ENCODE measurements around the gene SYP.

Gene SYP

GRCh38 chrX:49233176-49233575, 33.2 kb upstream of the SYP start, which contains the start of gene CACNA1F:
CACNA1F (minus strand) TSS chrX:49233340; CDS start chrX:49233309, 31 bp downstream.
- in situ Hi-C loops (cut with HindIII; ENCODE audit: low sequenced_read_pairs), result no loop called here
- TF ChIP-seq CTCF (IDR thresholded peaks at IDR 0.05; ENCODE audit: low read depth, low read length, missing control alignments), result no peak
- no peak for DNase-seq (ENCODE audit: low read depth)
- H3K4me3 ChIP-seq (ENCODE audit: low read depth, low read length), result no peak within 1 kb of the TSS

- in situ Hi-C loops (cut with HindIII; ENCODE audit: low sequenced_read_pairs), result no loop called here
- no peak overlapping the region for H3K4me3 ChIP-seq (ENCODE audit: low read depth, low read length)
- no peak for DNase-seq (ENCODE audit: low read depth)
- no peak for TF ChIP-seq CTCF (IDR thresholded peaks at IDR 0.05; ENCODE audit: low read depth, low read length, missing control alignments)
These were observed 32.5 kb upstream of the SYP start for GRCh38 chrX:49232525-49232924.

DNA sequence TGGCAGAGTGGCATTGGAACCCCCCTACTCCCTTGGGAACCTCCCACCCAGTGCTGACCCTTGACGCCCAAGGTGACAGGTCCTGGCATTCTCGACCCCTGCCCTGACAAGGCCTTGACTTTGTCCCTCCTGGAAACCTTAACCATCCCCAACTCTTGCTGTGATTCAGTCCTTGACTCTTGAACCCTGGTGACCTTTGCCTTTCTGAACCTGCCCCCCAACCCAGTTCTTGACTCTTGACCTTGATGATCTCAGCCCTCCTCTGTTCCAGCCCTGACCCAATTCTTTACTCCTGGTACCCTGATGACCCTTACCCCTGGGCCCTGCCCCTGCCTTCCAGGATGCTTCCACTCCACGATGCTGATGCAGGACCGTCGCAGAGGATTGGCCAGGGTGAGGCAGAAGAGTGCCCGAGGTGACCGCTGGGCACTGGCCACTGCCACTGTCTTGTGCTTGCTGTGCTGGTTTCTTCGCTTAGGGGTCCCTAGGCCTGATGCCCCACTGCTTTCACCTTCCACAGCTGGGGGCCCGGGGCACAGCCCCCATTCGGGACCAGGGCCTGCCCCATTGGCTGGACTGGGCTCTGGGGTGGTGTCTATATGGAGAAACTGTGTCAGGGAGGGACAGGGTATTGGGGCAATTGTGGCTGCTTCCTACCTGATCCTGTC, 31.5 kb upstream of the SYP start:
- no peak for TF ChIP-seq CTCF (IDR thresholded peaks at IDR 0.05; ENCODE audit: low read depth, low read length, missing control alignments)
- H3K4me3 ChIP-seq (ENCODE audit: low read depth, low read length), result no peak overlapping the region
- DNase-seq (ENCODE audit: low read depth), result no peak
- in situ Hi-C loops (cut with HindIII; ENCODE audit: low sequenced_read_pairs), result no loop called here

DNA sequence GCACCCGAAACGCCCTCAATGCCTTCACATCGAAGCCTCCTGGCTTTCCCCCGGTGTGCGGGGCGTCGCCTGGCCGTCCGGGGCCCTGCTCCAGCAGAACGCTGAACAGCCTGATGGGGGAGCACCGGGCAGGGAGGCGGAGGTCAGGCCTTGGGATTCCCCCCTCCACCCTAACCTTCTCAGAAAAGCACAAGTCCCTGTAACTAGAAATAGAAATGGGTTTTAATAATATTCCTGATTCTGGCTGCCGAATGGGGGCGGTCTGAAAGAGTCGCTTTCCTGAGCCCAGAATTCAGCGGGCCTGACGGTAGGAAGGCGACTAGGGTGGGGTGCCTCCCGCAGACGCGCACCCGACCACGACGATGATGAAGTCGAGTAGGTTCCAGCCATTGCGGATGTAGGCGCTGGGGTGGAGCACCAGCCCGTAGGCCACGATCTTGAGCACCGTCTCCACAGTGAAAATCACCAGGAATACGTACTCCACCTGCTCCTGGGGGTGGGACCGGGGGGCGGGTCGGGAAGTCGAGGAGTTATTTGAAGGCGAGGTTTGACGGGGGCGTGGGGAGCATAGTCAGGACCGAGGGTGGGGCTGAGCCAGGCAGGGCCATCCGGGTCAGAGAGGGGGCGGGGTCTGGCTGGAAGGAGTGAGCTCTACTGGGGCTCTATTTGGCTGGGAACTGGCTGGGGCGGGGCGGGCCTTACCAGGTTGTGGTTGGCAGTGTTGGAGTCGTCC, 30.7 kb upstream of the SYP start:
- TF ChIP-seq CTCF (IDR thresholded peaks at IDR 0.05; ENCODE audit: low read depth, low read length, missing control alignments), result no peak
- in situ Hi-C loops (cut with HindIII; ENCODE audit: low sequenced_read_pairs), result no loop called here
- H3K4me3 ChIP-seq (ENCODE audit: low read depth, low read length), result no peak overlapping the region
- DNase-seq (ENCODE audit: low read depth), result no peak

DNA sequence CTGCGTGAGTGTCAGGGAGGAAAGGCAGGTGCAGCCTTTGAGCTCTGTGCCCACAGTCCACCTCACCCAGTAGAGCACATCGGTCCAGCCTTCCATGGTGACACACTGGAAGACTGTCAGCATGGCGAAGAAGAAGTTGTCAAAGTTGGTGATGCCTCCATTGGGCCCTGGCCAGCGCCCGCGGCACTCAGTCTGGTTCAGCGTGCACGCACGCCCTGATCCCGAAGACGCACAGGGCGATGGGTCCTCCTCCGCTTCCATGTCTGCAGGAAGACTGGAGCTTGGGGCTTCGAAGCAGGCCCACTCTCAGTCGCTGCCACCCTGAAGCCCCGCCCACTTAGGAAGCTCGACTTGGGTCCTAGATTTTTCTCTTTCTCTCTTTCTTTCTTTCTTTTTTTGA, 28.2 kb upstream of the SYP start:
- DNase-seq (ENCODE audit: low read depth), result no peak
- no peak overlapping the region for H3K4me3 ChIP-seq (ENCODE audit: low read depth, low read length)
- in situ Hi-C loops (cut with HindIII; ENCODE audit: low sequenced_read_pairs), result no loop called here
- no peak for TF ChIP-seq CTCF (IDR thresholded peaks at IDR 0.05; ENCODE audit: low read depth, low read length, missing control alignments)

GRCh38 chrX:49227726-49228125, 27.7 kb upstream of the SYP start:
- DNase-seq (ENCODE audit: low read depth), result no peak
- TF ChIP-seq CTCF (IDR thresholded peaks at IDR 0.05; ENCODE audit: low read depth, low read length, missing control alignments), result no peak
- in situ Hi-C loops (cut with HindIII; ENCODE audit: low sequenced_read_pairs), result no loop called here

More at GRCh38 chrX:49227726-49228125, 27.7 kb upstream of the SYP start:
- no peak overlapping the region for H3K4me3 ChIP-seq (ENCODE audit: low read depth, low read length)
